ENCODE measurements around the gene FAM210B. TPM values are rescaled to one million over a fixed set of nuclear protein-coding genes. Genes with fewer than 3 reads are reported as not detected.

Gene FAM210B
- total and polyA plus RNA-seq, 10 of the 15 experiments (the other 5 are each of a cell fraction or from before 2014, with no cell fraction given): 0.13 to 1.4 (median 0.68) TPM

DNA sequence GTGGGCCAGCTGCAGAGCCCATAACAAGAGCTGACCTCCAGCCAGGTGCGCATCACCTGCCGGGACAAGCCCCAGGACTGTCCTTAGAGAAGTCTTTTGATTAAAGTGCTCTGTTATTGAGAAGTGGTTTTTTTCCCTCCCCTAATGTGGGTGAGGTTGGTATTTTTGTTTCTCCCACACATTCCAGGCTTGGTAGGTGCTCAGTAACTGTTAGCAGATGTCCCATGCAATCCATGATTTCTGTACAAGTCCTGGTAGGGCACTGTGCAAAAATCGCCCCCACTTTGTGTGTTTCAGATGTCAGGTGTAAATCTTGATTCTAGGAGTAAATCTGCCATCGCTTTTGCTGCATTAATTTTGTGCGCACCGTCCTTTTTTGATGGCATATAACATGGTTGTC lies 4.7 kb downstream of the FAM210B start:
- Histone ChIP-seq H3K79me2 (ENCODE audit: control insufficient read depth, insufficient read depth, low read length) (no peaks in the 10 kb centered on the region), H3K27me3 (replicated peaks in 1 of 2; ENCODE audit: control insufficient read depth in 2 of 2, insufficient read depth in 2 of 2, low read length in 1 of 2) (no peaks in the 10 kb centered on the region), H3K4me3 (no peak overlapping the region), H3K9ac (ENCODE audit: control insufficient read depth, insufficient read depth, low read length) (no peak overlapping the region), H3K36me3 (ENCODE audit: control insufficient read depth in 2 of 2, insufficient read depth in 2 of 2, low read length in 1 of 2) (no peaks in the 10 kb centered on the region), H2AFZ (ENCODE audit: control insufficient read depth, low read depth, low read length) (no peak overlapping the region), H3K4me1 (ENCODE audit: control insufficient read depth, insufficient read depth, low read length) (no peaks in the 10 kb centered on the region), H4K20me1 (ENCODE audit: control insufficient read depth, insufficient read depth) (no peaks in the 10 kb centered on the region), H3K4me2 (ENCODE audit: control insufficient read depth, insufficient read depth) (no peak overlapping the region), H3K27ac (ENCODE audit: control insufficient read depth, insufficient read depth) (no peak overlapping the region), H3K9me3 (replicated peaks; ENCODE audit: control insufficient read depth, insufficient read depth, low read length) (no peaks in the 10 kb centered on the region)
- FAIRE-seq: no peak
- TF ChIP-seq, protein P1, sequence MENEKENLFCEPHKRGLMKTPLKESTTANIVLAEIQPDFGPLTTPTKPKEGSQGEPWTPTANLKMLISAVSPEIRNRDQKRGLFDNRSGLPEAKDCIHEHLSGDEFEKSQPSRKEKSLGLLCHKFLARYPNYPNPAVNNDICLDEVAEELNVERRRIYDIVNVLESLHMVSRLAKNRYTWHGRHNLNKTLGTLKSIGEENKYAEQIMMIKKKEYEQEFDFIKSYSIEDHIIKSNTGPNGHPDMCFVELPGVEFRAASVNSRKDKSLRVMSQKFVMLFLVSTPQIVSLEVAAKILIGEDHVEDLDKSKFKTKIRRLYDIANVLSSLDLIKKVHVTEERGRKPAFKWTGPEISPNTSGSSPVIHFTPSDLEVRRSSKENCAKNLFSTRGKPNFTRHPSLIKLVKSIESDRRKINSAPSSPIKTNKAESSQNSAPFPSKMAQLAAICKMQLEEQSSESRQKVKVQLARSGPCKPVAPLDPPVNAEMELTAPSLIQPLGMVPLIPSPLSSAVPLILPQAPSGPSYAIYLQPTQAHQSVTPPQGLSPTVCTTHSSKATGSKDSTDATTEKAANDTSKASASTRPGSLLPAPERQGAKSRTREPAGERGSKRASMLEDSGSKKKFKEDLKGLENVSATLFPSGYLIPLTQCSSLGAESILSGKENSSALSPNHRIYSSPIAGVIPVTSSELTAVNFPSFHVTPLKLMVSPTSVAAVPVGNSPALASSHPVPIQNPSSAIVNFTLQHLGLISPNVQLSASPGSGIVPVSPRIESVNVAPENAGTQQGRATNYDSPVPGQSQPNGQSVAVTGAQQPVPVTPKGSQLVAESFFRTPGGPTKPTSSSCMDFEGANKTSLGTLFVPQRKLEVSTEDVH (IDR thresholded peaks at IDR 0.05; ENCODE audit: low read depth, partially characterized antibody): no peak
- TF ChIP-seq CHD2 (IDR thresholded peaks at IDR 0.05; ENCODE audit: borderline replicate concordance, low read depth, low read length) (no peak), POLR2AphosphoS5 (IDR thresholded peaks at IDR 0.05; ENCODE audit: low read length) (no peak), RUNX3 (IDR thresholded peaks at IDR 0.05; ENCODE audit: low read length) (no peak), RELA (IDR thresholded peaks at IDR 0.05; ENCODE audit: borderline replicate concordance, partially characterized antibody) (no peak)
- ChIA-PET CTCF (no interaction called here), RAD21 (ENCODE audit: unreplicated experiment) (no interaction called here), POLR2A (no interaction called here), SMC1A (ENCODE audit: uncharacterized antibody, unreplicated experiment) (no interaction called here)
- intact Hi-C loops (cut with micrococcal nuclease; ENCODE audit: unreplicated experiment): no loop called here
- no peak for ATAC-seq
- no peak for DNase-seq (ENCODE audit: low read depth, low spot score)
- in situ Hi-C loops (cut with MboI): no loop called here
- BruUV-seq (replicated peaks): no TSS peak
- 73% methylated on average over 6 of the region's 6 CpGs for WGBS (ENCODE audit: insufficient coverage, insufficient replicate concordance, low lambda C conversion rate, missing lambda C conversion rate)
